ENCODE data around the gene AP2A2.
A peak's percentile ranks its signal among the peaks of the same experiment; 100 is the strongest.

The AP2A2 gene

GRCh38 chr11:1047595-1048156 lies 122.0 kb downstream of the AP2A2 start:
- no peak for DNase-seq

GRCh38 chr11:1048375-1049070 lies 122.9 kb downstream of the AP2A2 start:
- DNase-seq, result no peak

GRCh38 chr11:1049071-1049405 lies 123.4 kb downstream of the AP2A2 start:
- DNase-seq, result no peak

GRCh38 chr11:1049431-1049891 lies 123.8 kb downstream of the AP2A2 start:
- DNase-seq, result peak; percentile 42

- no peak for DNase-seq
Observed at GRCh38 chr11:1049911-1050580, 124.4 kb downstream of the AP2A2 start.

- DNase-seq, result peak; percentile 70
Observed at GRCh38 chr11:1050581-1051355, 125.1 kb downstream of the AP2A2 start.

- no peak for DNase-seq
Observed at GRCh38 chr11:1051356-1052132, 125.9 kb downstream of the AP2A2 start.

- no peak for DNase-seq
Observed at GRCh38 chr11:1052133-1053011, 126.7 kb downstream of the AP2A2 start.

GRCh38 chr11:1053121-1053901 lies 127.6 kb downstream of the AP2A2 start:
- DNase-seq, result no peak

GRCh38 chr11:1054143-1055108 lies 128.8 kb downstream of the AP2A2 start:
- no peak for DNase-seq

GRCh38 chr11:1055109-1055703 lies 129.5 kb downstream of the AP2A2 start:
- DNase-seq, result no peak

GRCh38 chr11:1055990-1056771 lies 130.5 kb downstream of the AP2A2 start:
- no peak for DNase-seq

- no peak for DNase-seq
Observed at GRCh38 chr11:1057806-1058205, 132.1 kb downstream of the AP2A2 start.

GRCh38 chr11:1059759-1060158 lies 134.1 kb downstream of the AP2A2 start:
- DNase-seq, result no peak

- DNase-seq, result no peak
Observed at GRCh38 chr11:1060410-1060809, 134.7 kb downstream of the AP2A2 start.

GRCh38 chr11:1060852-1061616 lies 135.4 kb downstream of the AP2A2 start:
- no peak for DNase-seq
